LHCN-M2 (cell line): ENCODE measurements around the gene ITK. TPM values are rescaled to one million over a fixed set of nuclear protein-coding genes. Genes with fewer than 3 reads are reported as not detected.
A peak's percentile ranks its signal among the peaks of the same experiment; 100 is the strongest.
"Not testable (repeated sequence)": the region's sequence is repeated elsewhere in the genome, so short reads cannot be mapped to it uniquely, and the experiment has no call there.

Experiments
- DNase-seq: peaks from one replicate; pipeline ENCODE4 v3.0.0-alpha.2; 2012; ENCODE audit warnings: low read depth
- total RNA-seq: library from RNA; depleted of rRNA; stranded (reverse); fragments of >200 nt; gene quantifications from 2 replicates; pipeline ENCODE4 v1.2.3, GENCODE V29; 2014

Gene ITK
- total RNA-seq, 1 experiment from 2014 or later: 0.06 TPM

GRCh38 chr5:157167214-157167621 is 13.4 kb upstream of the ITK start:
- peak; percentile 75 for DNase-seq

- no peak for DNase-seq
Measured at GRCh38 chr5:157168286-157168685, 12.4 kb upstream of the ITK start.

- DNase-seq: no peak
Measured at GRCh38 chr5:157172403-157172802, 8.2 kb upstream of the ITK start.

DNA sequence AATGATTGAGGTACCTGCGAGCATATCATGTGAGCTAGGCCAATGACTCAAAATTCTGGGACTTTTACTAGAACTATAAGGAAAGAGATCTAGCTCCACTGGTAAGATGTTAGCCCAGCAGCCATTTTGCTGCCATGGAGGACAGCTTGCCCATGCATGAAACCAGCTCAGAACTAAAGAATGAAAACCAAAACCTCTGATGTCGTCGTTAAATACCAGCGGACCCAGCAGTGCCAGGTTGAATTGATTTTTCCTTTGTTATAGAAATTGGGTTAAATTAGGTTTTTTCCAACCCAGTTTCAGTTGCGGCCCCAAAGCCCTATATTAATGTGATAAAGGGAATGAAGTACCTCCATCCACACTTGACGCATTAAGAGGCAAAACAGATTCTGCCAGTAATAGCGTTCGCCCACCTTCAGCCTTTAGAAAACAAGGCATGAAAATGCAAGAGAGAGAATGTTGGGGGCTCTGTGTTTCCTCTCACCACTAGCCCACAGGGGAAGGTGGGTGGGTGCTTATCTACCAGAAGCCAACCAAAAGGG is 5.5 kb upstream of the ITK start:
- no peak for DNase-seq

DNA sequence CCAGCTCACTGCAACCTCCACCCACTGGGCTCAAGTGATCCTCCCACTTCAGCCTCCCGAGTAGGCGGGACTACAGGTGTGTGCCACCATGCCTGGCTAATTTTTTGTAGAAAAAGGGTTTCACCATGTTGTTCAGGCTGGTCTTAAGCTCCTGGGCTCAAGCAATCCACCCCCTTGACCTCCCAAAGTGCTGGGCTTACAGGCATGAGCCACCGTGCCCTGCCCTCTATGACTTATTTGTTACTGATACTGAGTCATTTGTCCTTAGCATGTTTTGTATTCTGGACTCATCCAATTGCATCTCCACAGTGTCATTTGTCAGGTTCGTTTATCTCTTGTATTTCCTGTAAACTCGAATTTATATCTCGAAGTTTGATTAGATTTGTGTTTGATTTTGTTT is 2.7 kb upstream of the ITK start:
- DNase-seq: no peak

DNA sequence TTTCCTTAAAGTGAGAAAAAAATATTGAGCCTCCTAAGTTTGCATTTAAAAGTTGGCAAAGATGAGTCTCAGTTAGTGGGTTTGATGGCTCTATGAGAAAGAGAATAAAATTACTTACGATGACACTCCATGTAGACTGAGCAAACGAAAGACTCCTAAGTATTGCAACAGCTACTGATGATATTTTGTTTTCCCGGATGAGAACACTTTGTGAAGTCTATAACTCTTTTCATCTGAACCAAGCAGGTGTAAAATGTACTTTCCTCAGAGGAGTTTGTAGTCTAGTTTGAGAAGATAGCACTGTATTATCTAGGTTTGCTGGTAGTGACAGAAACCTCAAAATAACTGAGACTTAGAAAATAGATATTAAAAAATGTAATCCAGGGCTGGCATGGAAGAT is 1.7 kb upstream of the ITK start:
- no peak for DNase-seq

GRCh38 chr5:157182143-157182757 is 1.6 kb downstream of the ITK start:
- no peak for DNase-seq

DNA sequence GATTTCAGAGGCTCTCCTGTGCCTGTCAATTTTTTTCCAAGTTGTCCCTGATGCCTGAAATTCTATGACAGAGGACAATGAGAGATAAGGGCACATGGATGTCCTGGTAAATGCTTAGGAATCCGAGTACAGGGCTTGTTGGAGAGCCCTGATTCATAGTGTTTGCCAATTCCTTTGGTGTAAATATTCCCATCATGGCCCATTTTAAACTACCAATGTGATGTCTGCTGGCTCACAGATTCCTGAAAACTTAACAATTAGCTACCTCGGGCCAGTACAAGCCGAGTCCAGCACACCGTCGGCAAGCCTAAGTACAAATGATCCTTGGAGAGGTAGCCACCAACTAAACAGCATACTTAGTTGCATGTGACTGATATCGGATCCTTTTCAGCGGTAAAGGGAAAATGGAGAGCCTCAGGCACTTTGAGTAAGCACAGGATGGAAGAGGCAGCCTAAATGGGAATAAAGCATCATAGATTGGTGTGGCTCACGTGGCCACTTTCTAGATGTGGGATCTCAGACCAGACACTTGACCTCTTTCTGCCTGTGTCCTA is 3.6 kb downstream of the ITK start:
- no peak for DNase-seq

DNA sequence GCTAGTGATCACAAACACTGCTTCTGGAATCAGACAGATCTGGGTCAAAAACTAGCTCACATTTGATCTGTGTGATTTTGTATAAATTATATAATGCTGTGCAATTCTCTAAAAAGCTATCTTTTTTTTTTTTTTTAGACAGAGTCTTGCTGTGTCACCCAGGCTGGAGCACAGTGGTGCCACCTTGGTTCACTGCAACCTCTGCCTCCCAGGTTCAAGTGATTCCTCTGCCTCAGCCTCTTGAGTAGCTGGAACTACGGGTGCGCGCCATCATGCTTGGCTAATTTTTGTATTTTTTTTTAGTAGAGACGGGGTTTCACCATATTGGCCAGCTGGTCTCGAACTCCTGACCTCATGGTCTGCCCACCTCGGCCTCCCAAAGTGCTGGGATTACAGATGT is 4.5 kb downstream of the ITK start:
- not testable (repeated sequence) for DNase-seq

GRCh38 chr5:157186309-157187045 is 5.8 kb downstream of the ITK start:
- no peak for DNase-seq

GRCh38 chr5:157187046-157187754 is 6.6 kb downstream of the ITK start:
- no peak for DNase-seq

DNA sequence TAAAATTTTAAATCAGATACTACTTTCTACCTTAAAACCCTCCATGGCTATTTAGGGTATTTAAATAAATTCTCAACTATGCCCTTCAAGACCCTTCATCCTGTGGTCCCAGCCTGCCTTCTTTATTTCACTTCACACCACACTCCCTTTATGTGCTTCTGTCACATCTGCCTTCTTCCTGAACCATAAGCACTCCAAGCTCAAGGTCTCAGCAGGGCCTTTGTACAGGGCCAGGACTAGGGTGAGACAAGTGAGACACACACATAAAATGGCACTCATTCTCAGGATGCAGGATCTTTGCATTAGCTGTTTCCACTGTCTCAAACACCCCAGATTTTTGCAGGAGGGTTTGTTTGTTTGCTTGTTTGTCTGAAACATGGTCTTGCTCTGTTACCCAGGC is 7.6 kb downstream of the ITK start:
- DNase-seq: no peak

GRCh38 chr5:157189223-157189622 is 8.6 kb downstream of the ITK start:
- no peak for DNase-seq

- DNase-seq: no peak
Measured at GRCh38 chr5:157193699-157194424, 13.2 kb downstream of the ITK start.

DNA sequence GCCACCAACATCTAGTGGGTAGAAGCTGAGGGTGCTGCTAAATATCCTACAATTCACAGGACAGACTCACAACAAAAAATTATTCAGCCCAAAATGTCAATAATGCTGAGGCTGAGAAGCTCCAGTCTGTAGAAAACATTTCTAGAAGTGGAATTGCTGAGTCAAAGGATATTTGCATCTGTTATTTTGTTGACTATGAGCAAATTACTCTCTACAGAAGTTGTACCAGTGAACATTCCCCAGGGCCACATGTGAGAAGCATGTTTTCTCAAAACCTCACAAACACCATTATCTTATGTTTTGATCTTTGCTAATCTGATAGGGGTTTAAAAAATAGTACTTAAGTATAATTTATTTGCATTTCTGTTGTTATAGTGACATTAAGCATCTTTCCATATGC is 15.4 kb downstream of the ITK start:
- no peak for DNase-seq

DNA sequence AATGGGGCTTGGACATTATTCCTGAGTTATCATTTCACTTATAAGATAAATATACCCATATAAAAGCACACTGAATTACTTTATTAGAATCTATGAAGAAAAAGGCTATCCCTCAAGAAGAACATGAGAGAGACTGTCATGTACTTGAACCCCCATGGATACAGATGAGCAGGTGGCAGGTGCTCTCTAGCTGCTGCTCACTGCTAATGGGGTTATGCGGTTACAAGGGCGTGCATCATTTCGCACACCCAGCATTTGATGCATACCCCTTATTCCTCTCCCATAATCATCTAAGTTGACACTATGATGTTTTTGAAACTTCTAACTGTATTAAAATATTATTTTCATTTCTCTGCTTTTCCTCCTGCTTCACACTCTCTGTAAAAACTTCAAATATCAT is 16.4 kb downstream of the ITK start:
- DNase-seq: no peak

GRCh38 chr5:157198277-157198986 is 17.8 kb downstream of the ITK start:
- no peak for DNase-seq

DNA sequence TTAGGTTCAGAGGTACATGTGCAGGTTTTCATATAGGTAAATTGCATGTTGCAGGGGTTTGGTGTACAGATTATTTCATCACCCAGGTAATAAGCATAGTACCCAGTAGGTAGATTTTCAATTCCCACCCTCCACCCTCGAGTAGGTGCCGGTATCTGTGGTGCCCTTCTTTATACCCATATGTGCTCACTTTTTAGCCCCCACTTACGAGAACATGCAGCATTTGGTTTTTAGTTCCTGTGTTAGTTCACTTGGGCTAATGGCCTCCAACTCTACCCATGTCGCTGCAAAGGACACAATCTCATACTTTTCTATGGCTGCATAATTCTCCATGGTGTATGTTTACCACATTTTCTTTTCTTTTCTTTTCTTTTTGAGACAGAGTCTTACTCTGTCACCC is 21.2 kb downstream of the ITK start:
- no peak for DNase-seq

DNA sequence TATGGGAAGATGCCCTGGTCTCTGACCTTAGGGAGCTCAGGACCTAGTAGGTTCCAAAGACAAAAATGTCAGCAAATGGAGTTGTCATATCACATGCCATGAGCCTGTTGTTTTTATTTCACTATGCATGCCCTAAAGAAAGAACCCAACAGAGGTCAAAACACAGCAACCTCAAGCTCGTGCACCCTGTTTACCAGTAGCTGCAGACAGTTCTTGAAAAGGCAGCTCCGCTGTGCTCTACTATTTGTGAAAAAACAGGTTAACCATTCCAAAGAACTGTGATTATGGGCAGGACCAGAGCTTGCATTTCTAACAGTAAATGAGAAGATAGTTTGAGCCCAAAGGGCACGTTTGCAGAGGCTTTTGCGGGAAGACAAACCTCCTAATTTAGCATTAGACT is 22.8 kb downstream of the ITK start:
- no peak for DNase-seq

GRCh38 chr5:157204765-157205164 is 24.1 kb downstream of the ITK start:
- DNase-seq: no peak

GRCh38 chr5:157205708-157206107 is 25.1 kb downstream of the ITK start:
- no peak for DNase-seq
